Parathyroid adenoma (tissue), 2 donors: Measurements from ENCODE around the gene CNFN.

Source experiments
- H2AFZ ChIP-seq: fragments of 300-600 bp; sonication (generic); one replicate; pipeline ENCODE4 v1.7.0; 2017; ENCODE audit warnings: antibody characterized with exemption, mild to moderate bottlenecking
- H3K27ac ChIP-seq: fragments of 300-600 bp; sonication (generic); one replicate; pipeline ENCODE4 v1.7.0; 2017
- H3K27me3 ChIP-seq: fragments of 300-600 bp; sonication (generic); one replicate; pipeline ENCODE4 v1.7.0; 2017; ENCODE audit warnings: low read length; ENCODE audit not compliant: control insufficient read depth, insufficient read depth
- H3K36me3 ChIP-seq: fragments of 300-600 bp; sonication (generic); one replicate; pipeline ENCODE4 v1.7.0; 2017; ENCODE audit warnings: low read length; ENCODE audit not compliant: control insufficient read depth, insufficient read depth
- H3K4me1 ChIP-seq: fragments of 300-600 bp; sonication (generic); one replicate; pipeline ENCODE4 v1.7.0; 2017; ENCODE audit warnings: control low read depth
- H3K4me2 ChIP-seq: fragments of 300-600 bp; sonication (generic); one replicate; pipeline ENCODE4 v1.7.0; 2017; ENCODE audit warnings: low read length
- H3K4me3 ChIP-seq: fragments of 300-600 bp; sonication (generic); one replicate; pipeline ENCODE4 v1.7.0; 2017; ENCODE audit warnings: low read depth, low read length
- H3K79me2 ChIP-seq: fragments of 300-600 bp; sonication (generic); one replicate; pipeline ENCODE4 v1.7.0; 2017; ENCODE audit warnings: control low read depth
- H3K9ac ChIP-seq: fragments of 300-600 bp; sonication (generic); one replicate; pipeline ENCODE4 v1.7.0; 2017; ENCODE audit warnings: mild to moderate bottlenecking
- H3K9me3 ChIP-seq: fragments of 300-600 bp; sonication (generic); one replicate; pipeline ENCODE4 v1.7.0; 2017; ENCODE audit warnings: low read length; ENCODE audit not compliant: control insufficient read depth
- CTCF ChIP-seq: fragments of 300-600 bp; sonication (generic); IDR thresholded peaks from one replicate; pipeline ENCODE4 v1.7.0; 2017; ENCODE audit warnings: antibody characterized with exemption, mild to moderate bottlenecking
- donor health status: primary hyperparathyroidism.

CNFN gene

GRCh38 chr19:42353341-42354015, 36.6 kb downstream of the CNFN start:
- H3K36me3 ChIP-seq = no peaks in the 10 kb centered on the region
- H3K4me2 ChIP-seq = no peak overlapping the region
- H3K4me3 ChIP-seq = no peak overlapping the region
- H3K9ac ChIP-seq = no peak overlapping the region
- no peaks in the 10 kb centered on the region for H3K9me3 ChIP-seq
- H3K27ac ChIP-seq = no peak overlapping the region
- H3K4me1 ChIP-seq = no peaks in the 10 kb centered on the region
- no peaks in the 10 kb centered on the region for H3K27me3 ChIP-seq
- peaks cover 3% of the 10 kb centered on the region for H3K79me2 ChIP-seq
- TF ChIP-seq CTCF = no peak
- H2AFZ ChIP-seq = no peak overlapping the region

GRCh38 chr19:42352301-42353259, 37.5 kb downstream of the CNFN start:
- no peaks in the 10 kb centered on the region for H3K9me3 ChIP-seq
- no peak overlapping the region for H2AFZ ChIP-seq
- no peak overlapping the region for H3K9ac ChIP-seq
- H3K4me3 ChIP-seq = no peak overlapping the region
- H3K36me3 ChIP-seq = no peaks in the 10 kb centered on the region
- TF ChIP-seq CTCF = no peak
- H3K27me3 ChIP-seq = no peaks in the 10 kb centered on the region
- H3K4me2 ChIP-seq = no peak overlapping the region
- H3K27ac ChIP-seq = no peak overlapping the region
- no peaks in the 10 kb centered on the region for H3K4me1 ChIP-seq
- H3K79me2 ChIP-seq = peaks cover 3% of the 10 kb centered on the region

- Histone ChIP-seq H3K4me3 (no peak overlapping the region), H3K79me2 (peaks cover 3% of the 10 kb centered on the region), H3K4me2 (no peak overlapping the region), H3K4me1 (no peaks in the 10 kb centered on the region), H3K9ac (no peak overlapping the region), H3K9me3 (no peaks in the 10 kb centered on the region), H2AFZ (no peak overlapping the region), H3K27ac (no peak overlapping the region), H3K36me3 (no peaks in the 10 kb centered on the region), H3K27me3 (no peaks in the 10 kb centered on the region)
- no peak for TF ChIP-seq CTCF
Observed at GRCh38 chr19:42351079-42351735, 38.9 kb downstream of the CNFN start.

- Histone ChIP-seq H3K4me3 (no peak overlapping the region), H3K79me2 (peaks cover 3% of the 10 kb centered on the region), H3K27ac (no peak overlapping the region), H2AFZ (no peak overlapping the region), H3K4me1 (no peaks in the 10 kb centered on the region), H3K9ac (no peak overlapping the region), H3K4me2 (no peak overlapping the region), H3K9me3 (no peaks in the 10 kb centered on the region), H3K36me3 (no peaks in the 10 kb centered on the region), H3K27me3 (no peaks in the 10 kb centered on the region)
- no peak for TF ChIP-seq CTCF
Observed at GRCh38 chr19:42350417-42350816, 39.7 kb downstream of the CNFN start.
